ENCODE results near the gene IPO4. TPM values are rescaled to one million over a fixed set of nuclear protein-coding genes. Genes with fewer than 3 reads are reported as not detected.

The IPO4 gene
- total and polyA plus RNA-seq, 2 of the 13 experiments (the other 11 are each of a cell fraction or from before 2014, with no cell fraction given) = 39.0 to 179 TPM

DNA sequence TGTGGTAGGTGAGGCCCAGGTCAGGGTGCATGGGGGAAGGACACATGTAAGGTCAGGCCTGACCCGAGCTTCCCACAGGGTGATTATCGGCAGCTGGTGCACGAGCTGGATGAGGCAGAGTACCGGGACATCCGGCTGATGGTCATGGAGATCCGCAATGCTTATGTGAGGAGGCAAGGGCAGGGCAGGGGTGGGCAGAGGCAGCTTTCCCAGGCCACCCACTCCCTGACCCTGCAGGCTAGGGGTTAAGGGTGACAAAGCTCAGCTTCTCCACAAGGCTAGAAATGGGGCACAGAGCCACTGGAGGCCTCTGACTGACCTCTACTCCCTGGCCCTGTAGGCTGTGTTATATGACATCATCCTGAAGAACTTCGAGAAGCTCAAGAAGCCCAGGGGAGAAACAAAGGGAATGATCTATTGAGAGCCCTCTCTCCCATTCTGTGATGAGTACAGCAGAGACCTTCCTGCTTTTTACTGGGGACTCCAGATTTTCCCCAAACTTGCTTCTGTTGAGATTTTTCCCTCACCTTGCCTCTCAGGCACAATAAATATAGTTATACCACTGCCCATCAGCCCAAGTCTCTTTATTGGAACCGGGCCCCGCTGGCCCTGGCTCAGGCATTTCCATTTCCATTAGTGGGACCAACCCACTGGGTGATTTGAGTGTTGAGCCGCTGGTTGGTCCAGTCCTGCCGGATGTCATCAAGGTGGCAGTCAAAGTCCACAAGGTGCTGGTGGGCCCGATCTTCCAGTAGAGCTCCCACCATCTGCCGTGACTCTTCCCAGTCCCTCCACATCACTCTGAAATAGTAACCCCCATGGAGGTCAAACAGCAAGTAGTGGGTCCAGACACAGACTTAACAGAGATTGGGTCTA lies 50.0 kb downstream of the IPO4 start (continued):
- TF ChIP-seq FOXK1 (CRISPR knock-in tag; IDR thresholded peaks at IDR 0.05; ENCODE audit: borderline replicate concordance, low read depth) = no peak
- TF ChIP-seq, protein P1, sequence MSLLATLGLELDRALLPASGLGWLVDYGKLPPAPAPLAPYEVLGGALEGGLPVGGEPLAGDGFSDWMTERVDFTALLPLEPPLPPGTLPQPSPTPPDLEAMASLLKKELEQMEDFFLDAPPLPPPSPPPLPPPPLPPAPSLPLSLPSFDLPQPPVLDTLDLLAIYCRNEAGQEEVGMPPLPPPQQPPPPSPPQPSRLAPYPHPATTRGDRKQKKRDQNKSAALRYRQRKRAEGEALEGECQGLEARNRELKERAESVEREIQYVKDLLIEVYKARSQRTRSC (CRISPR knock-in tag; IDR thresholded peaks at IDR 0.05; ENCODE audit: low read depth) = 0 out of 2 replicates have a peak, but pooled peaks have one; percentile 60
- TF ChIP-seq, protein P2, sequence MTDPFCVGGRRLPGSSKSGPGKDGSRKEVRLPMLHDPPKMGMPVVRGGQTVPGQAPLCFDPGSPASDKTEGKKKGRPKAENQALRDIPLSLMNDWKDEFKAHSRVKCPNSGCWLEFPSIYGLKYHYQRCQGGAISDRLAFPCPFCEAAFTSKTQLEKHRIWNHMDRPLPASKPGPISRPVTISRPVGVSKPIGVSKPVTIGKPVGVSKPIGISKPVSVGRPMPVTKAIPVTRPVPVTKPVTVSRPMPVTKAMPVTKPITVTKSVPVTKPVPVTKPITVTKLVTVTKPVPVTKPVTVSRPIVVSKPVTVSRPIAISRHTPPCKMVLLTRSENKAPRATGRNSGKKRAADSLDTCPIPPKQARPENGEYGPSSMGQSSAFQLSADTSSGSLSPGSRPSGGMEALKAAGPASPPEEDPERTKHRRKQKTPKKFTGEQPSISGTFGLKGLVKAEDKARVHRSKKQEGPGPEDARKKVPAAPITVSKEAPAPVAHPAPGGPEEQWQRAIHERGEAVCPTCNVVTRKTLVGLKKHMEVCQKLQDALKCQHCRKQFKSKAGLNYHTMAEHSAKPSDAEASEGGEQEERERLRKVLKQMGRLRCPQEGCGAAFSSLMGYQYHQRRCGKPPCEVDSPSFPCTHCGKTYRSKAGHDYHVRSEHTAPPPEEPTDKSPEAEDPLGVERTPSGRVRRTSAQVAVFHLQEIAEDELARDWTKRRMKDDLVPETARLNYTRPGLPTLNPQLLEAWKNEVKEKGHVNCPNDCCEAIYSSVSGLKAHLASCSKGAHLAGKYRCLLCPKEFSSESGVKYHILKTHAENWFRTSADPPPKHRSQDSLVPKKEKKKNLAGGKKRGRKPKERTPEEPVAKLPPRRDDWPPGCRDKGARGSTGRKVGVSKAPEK (CRISPR knock-in tag; IDR thresholded peaks at IDR 0.05; ENCODE audit: borderline replicate concordance) = no peak
- peak; percentile 53; the same call in 1 of the 2 replicates for TF ChIP-seq NR2C2 (CRISPR knock-in tag; IDR thresholded peaks at IDR 0.05; ENCODE audit: borderline replicate concordance)
- TF ChIP-seq ZNF567 (CRISPR knock-in tag; IDR thresholded peaks at IDR 0.05; ENCODE audit: borderline replicate concordance) = no peak
- 0 out of 2 replicates have a peak, but pooled peaks have one; percentile 17 for TF ChIP-seq GABPB1 (CRISPR knock-in tag; IDR thresholded peaks at IDR 0.05)
- no peak for TF ChIP-seq NAIF1 (CRISPR knock-in tag; IDR thresholded peaks at IDR 0.05; ENCODE audit: borderline replicate concordance)
- no peak for TF ChIP-seq EP300 (IDR thresholded peaks at IDR 0.05; ENCODE audit: low read depth in 2 of 2, low read length in 2 of 2)
- TF ChIP-seq EP300 (CRISPR knock-in tag; IDR thresholded peaks at IDR 0.05; ENCODE audit: borderline replicate concordance) = 0 out of 2 replicates have a peak, but pooled peaks have one; percentile 26
- TF ChIP-seq XBP1 (CRISPR knock-in tag; IDR thresholded peaks at IDR 0.05) = no peak
- peak in 1 of 2 experiments; percentile 44; a peak in 1 of 4 replicates for TF ChIP-seq NR2F1 (CRISPR knock-in tag; IDR thresholded peaks at IDR 0.05)
- TF ChIP-seq, protein P3, sequence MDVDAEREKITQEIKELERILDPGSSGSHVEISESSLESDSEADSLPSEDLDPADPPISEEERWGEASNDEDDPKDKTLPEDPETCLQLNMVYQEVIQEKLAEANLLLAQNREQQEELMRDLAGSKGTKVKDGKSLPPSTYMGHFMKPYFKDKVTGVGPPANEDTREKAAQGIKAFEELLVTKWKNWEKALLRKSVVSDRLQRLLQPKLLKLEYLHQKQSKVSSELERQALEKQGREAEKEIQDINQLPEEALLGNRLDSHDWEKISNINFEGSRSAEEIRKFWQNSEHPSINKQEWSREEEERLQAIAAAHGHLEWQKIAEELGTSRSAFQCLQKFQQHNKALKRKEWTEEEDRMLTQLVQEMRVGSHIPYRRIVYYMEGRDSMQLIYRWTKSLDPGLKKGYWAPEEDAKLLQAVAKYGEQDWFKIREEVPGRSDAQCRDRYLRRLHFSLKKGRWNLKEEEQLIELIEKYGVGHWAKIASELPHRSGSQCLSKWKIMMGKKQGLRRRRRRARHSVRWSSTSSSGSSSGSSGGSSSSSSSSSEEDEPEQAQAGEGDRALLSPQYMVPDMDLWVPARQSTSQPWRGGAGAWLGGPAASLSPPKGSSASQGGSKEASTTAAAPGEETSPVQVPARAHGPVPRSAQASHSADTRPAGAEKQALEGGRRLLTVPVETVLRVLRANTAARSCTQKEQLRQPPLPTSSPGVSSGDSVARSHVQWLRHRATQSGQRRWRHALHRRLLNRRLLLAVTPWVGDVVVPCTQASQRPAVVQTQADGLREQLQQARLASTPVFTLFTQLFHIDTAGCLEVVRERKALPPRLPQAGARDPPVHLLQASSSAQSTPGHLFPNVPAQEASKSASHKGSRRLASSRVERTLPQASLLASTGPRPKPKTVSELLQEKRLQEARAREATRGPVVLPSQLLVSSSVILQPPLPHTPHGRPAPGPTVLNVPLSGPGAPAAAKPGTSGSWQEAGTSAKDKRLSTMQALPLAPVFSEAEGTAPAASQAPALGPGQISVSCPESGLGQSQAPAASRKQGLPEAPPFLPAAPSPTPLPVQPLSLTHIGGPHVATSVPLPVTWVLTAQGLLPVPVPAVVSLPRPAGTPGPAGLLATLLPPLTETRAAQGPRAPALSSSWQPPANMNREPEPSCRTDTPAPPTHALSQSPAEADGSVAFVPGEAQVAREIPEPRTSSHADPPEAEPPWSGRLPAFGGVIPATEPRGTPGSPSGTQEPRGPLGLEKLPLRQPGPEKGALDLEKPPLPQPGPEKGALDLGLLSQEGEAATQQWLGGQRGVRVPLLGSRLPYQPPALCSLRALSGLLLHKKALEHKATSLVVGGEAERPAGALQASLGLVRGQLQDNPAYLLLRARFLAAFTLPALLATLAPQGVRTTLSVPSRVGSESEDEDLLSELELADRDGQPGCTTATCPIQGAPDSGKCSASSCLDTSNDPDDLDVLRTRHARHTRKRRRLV (CRISPR knock-in tag; IDR thresholded peaks at IDR 0.05) = no peak
- TF ChIP-seq, protein P4, sequence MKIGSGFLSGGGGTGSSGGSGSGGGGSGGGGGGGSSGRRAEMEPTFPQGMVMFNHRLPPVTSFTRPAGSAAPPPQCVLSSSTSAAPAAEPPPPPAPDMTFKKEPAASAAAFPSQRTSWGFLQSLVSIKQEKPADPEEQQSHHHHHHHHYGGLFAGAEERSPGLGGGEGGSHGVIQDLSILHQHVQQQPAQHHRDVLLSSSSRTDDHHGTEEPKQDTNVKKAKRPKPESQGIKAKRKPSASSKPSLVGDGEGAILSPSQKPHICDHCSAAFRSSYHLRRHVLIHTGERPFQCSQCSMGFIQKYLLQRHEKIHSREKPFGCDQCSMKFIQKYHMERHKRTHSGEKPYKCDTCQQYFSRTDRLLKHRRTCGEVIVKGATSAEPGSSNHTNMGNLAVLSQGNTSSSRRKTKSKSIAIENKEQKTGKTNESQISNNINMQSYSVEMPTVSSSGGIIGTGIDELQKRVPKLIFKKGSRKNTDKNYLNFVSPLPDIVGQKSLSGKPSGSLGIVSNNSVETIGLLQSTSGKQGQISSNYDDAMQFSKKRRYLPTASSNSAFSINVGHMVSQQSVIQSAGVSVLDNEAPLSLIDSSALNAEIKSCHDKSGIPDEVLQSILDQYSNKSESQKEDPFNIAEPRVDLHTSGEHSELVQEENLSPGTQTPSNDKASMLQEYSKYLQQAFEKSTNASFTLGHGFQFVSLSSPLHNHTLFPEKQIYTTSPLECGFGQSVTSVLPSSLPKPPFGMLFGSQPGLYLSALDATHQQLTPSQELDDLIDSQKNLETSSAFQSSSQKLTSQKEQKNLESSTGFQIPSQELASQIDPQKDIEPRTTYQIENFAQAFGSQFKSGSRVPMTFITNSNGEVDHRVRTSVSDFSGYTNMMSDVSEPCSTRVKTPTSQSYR (CRISPR knock-in tag; IDR thresholded peaks at IDR 0.05; ENCODE audit: borderline replicate concordance) = no peak
- no peak for TF ChIP-seq SIX1 (CRISPR knock-in tag; IDR thresholded peaks at IDR 0.05; ENCODE audit: borderline replicate concordance)
- TF ChIP-seq PPARG (CRISPR knock-in tag; conservative IDR thresholded peaks at IDR 0.05) = 0 out of 2 replicates have a peak, but pooled peaks have one; percentile 3

Data from HepG2 (cell line).